AG08396 (cell line): Measurements from ENCODE around the gene ITGAE.
A peak's percentile ranks its signal among the peaks of the same experiment; 100 is the strongest.

Experiments
- DNase-seq: peaks from one replicate; pipeline ENCODE4 v3.0.0; 2012; ENCODE audit warnings: low spot score, mixed read lengths

The ITGAE gene

DNA sequence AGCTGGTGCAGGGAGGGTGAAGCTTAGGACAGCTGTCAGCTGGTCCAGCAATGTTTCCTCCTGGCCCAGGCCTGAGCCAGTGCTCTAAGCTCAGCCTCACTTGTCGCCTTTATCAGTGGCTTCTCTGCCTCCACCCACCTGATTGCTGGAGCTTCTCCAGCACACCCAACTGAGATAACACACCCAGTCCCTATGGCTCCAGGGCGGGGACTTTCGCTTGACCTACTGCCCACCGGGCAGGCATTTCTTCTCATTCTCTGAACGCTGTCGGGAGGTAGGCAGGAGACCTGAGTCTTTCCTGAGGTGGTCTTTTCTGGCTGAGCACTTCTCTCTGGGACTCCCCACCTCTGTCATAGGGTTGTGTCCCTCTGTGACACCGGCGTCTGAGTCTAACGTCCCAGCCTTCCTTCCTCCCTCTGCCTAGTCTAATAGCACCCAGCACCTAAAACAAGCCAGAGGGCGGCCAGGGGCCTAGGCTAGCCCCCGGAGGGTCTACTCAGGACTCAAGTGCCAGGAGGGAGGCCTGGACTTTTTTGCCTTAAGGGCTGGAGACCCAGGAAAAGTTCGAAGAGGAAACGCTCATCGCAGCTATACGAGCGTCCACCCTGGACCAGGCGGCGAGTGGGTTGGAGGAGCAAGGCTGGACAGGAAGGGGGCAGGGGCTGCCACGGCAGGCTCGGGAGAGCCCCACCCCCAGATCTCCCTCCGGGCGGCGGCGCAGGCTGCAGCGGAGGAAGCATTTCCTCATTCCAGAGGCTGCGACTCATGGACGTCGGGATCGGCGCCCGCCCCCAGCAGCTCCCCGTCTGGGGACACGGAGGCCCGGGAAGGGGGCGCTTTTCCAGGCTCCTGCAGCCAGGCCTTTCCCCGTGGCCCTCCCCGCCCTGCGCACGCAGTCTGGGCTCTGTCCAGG lies 133.4 kb downstream of the ITGAE start:
- DNase-seq: peak; percentile 95

DNA sequence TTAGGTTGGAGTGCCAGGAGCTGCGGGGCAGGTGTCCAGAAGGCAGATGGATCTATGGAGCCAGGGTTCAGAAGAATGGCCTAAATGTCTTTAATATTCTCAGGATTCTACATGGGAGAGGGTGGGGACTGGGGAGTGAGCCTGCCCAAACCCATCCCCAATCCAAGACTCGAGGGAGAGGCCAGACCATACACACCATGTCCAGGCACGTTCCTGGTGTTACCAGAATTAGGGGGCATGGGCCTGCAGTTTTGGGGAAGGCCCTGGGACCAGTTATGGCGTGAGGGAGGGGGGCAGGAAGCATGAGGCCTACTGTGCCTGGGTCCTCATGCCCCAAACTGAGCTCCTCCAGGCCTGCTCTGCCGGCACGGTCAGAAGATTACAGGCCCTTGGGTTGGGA lies 134.5 kb downstream of the ITGAE start:
- DNase-seq: no peak

DNA sequence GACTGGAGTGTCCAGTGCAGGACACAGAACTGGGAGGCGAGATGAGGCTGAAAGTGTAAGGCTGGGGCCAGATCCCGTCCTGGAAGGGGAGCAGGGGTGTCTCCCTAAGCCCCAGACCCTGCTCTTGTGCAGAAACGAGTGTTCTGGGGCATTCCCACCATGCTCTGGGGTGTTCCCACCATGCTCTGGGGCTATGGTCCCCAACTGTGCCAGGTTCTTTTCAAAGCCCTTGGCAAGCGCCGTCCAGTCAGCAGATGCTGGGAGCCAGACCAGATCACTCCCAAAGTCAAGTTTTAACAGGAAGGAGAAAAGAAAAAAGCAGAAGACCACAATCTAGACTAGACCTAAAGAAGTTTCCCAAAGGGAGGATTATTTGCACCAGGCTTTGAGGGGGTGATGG lies 135.2 kb downstream of the ITGAE start:
- DNase-seq: no peak
